NOMO-1 treated with dmso at 0.1 percent for 144 hours (cell line): ENCODE results near the gene DYRK4.

ENCODE experiments used
- DNase-seq: peaks from one replicate; lab custom pipeline; 2025; ENCODE audit not compliant: unreplicated experiment; lab: John Stamatoyannopoulos, UW

Gene DYRK4

GRCh38 chr12:4563336-4563735, 1.3 kb downstream of the DYRK4 start:
- DNase-seq: no peak

DNA sequence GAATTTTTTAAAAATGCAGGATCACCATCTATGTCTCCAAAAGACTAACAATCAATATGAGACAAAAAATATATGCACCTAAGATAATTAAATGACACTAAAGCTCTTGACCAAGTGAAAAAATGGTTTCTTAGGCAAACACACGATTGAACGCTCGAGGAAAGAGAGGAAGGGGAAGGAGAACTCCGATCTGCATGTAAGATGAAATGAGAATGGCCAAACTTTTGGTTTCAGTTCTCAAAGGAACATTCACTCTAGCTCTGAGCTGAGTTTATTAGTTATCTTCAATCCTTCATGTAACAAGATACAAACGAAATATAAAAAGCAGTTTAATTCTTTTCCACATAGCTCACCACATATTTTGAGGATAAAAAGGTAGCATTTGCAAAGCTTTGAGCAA, 2.8 kb downstream of the DYRK4 start:
- DNase-seq: peak; percentile 35

GRCh38 chr12:4566474-4566873, 4.5 kb downstream of the DYRK4 start:
- DNase-seq: no peak

DNA sequence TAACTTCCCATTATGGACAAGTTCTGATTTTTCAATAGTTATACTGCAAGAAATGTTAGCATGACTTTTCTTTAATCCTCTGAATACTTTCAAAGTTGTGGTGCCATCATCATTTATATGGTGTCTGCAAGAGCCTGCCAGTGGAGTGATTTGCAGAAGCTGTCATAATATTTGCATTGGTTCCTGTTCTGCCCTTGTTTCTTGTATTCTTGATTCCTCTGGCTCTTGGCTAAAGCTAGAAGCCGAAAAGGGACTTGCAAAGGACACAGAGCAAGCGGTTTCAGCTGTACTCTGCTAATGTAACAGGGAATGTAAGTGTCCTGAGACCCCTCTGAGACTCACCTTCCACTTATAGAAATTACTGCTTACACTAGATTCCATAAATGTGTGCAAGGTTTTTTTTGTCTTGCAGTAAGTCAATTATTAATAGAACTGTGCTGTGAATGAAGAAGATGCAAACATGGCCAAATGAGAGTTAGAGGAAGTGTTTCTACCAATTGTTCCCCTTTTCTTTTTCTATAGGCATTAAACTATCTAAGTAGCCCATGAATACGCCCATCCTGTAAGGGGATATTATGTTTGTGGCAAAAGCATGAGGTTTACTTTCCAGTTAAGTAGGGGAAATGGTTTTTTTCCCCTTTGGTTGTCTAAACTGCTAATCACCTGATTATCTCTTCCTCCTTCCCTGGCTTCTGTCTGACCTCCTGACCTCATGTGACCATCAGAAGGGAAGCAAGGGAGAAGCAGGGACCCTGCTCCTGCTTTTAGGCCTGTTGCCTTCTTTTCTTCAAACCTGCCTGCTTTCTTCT, 5.3 kb downstream of the DYRK4 start:
- peak; percentile 72 for DNase-seq

DNA sequence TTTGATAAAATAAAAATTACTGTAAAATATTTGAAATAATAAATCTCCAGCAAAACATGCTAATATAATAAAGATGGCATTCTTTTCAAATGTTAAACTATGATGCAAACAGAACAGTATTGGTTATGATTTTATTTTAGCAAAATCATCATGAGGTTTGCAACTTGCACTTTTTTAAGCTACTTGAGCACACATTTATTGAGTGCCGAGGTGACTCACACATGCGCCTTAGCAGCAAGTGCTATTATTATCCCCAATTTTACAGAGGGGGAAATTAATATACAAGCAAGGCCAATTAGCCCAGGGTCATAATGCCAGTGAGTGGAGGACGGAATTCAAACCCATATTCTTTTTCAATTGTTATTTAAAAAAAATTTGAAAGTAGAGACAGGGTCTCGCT, 7.3 kb downstream of the DYRK4 start:
- no peak for DNase-seq

DNA sequence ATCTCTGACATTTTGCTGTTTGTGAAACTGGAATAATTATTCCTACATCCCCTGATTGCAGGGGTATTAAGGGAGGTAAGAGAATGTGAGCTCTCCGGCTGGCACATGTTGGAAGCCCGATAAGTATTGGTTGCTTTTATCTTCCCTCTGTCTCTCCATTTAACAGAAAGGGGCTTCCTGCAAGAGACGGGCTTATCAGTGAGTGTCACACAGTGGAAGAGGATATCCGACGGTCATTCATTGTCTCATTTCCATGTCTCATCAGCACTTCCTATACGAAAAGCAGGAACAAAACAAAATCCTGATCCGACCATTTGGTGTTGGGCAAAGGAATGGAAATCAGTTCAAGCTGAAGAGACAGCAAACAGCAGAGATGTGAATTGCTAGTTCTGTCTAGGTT, 10.7 kb downstream of the DYRK4 start:
- DNase-seq: no peak

GRCh38 chr12:4579305-4580102, 17.5 kb downstream of the DYRK4 start:
- peak; percentile 56 for DNase-seq

GRCh38 chr12:4580281-4580688, 18.3 kb downstream of the DYRK4 start:
- no peak for DNase-seq

GRCh38 chr12:4584281-4584680, 22.3 kb downstream of the DYRK4 start:
- no peak for DNase-seq

DNA sequence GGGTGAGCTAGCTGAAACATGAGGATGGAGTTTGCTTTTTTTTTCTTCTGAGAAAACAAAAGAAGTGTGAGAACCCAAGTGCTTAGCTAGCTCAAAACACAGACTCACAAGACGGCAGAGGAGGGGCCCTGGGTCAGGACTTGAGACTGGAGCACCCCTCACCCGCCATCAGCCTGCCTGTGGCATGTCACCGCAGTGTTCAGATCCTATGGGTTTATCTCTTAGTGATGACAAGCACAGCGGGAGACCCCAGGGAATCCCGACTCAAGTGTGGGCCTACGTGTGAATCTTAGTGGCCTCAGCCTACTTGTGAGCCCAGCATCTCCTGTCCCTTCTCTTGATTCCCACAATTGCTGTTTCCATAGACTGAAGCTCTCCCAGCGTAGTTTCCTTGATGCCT, 22.9 kb downstream of the DYRK4 start:
- DNase-seq: no peak

- DNase-seq: no peak
Measured at GRCh38 chr12:4586500-4586899, 24.5 kb downstream of the DYRK4 start.

DNA sequence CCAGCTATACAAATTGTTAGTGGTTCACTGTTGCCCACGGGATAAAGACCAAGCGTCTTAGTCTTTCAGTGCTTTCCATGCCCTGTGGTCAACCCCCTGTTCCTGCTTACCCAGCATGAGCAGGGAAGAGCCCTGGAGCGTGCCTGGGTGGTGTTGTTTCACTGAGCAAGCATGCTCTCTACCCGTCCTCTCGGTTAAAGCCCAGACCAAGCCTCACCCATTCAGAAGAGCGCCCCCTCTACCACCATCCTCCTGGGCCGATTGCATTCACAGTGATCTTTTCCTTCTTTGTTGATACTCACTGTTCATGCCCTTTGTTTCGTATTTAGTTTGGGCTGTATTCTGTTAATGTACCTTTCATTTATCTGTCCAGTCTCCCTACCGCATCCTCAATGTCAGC, 25.1 kb downstream of the DYRK4 start:
- DNase-seq: no peak

DNA sequence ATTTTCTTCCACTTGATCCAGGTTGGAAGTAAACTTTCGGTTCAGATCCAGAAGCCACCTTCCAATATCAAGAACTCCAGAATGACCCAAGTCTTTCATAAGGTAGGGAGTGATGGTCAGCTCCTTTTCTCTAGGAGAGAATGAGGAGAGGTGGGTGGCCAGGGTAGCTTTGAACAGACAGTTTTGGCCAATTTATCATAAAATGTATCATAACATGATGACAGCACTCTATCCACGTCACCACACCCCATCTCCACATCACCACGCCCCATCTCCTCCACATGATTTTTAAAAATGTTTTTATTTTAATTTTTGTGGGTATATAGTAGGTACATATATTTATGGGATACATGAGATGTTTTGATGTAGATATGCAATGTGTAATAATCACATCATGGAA, 26.9 kb downstream of the DYRK4 start:
- DNase-seq: no peak

GRCh38 chr12:4589941-4590340, 27.9 kb downstream of the DYRK4 start:
- DNase-seq: no peak

DNA sequence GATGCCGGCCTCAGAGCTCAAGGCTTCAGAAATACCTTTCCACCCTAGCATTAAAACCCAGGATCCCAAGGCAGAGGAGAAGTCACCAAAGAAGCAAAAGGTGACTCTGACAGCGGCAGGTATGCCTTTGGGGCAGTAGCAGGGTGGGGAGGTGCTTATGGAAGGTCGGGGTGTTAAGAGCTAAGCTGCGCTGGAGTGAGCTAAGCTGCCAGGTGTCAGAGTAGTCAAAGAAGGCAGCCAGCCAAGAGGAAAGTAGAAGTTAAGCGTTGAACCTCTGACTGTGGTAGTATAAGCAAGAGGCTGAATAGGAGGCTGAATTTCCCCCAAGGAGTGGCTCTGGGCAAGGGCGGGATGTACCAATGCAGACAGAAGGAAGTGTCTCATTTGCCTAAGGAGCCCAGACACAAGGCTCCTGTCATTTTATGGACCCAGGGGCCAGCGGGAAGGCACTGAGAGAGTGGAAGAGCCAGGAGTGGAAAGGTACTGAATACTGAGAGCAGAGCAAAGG, 29.2 kb downstream of the DYRK4 start:
- no peak for DNase-seq

- no peak for DNase-seq
Measured at GRCh38 chr12:4595881-4596280, 33.9 kb downstream of the DYRK4 start.

GRCh38 chr12:4603421-4603820, 41.4 kb downstream of the DYRK4 start:
- DNase-seq: no peak

DNA sequence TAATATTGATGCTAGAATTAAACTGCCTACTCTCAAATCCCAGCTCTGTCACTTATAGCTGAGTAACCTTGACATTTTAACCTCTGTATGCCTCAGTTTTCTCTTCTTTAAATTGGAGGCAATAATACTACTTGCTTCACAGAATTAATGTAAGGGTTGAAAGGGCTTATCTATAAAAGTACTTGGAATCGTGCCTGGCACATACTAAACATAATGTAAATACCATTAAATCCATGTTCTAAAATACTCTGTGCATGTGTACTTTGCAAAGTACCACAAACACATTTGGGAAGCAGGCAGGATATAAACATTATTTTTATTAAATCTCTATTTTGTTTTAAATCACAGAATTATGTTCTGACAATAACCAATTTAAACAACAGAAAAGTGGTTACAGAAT, 41.9 kb downstream of the DYRK4 start:
- no peak for DNase-seq

DNA sequence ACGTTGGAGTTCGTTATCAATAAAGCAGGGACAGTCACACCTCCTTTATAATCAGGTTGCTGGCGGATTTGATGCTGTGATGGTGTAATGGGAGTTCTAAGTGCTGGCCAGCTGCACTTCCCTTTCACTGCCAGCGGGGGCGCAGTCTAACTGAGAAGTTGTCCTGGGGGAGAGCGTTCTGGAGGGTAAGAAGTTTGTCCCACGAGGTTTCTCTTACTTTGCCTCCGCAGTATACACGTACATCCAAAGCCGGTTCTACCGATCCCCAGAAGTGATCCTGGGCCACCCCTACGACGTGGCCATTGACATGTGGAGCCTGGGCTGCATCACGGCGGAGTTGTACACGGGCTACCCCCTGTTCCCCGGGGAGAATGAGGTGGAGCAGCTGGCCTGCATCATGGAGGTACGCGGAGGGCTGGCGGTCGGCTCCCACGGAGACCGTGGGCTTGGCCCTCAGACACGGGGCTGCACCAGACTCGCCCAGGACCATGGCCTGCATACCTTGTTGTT, 42.7 kb downstream of the DYRK4 start:
- peak; percentile 58 for DNase-seq

DNA sequence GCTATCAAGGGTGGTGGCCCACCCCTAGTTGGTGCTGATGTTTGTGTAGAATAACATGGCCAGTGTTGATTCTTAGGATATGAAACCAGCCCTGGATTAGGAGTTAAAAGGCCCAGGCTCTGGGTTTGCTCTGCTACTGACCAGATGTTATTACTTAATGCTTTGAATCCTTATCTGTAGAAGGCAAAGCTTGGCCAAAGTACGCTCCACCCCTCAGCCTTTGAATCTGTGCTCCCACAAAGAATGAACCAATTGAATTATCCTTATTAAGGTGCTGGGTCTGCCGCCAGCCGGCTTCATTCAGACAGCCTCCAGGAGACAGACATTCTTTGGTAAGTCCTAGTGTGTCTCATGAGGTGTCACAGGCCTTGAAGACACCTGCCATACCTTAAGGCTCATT, 45.0 kb downstream of the DYRK4 start:
- DNase-seq: no peak

DNA sequence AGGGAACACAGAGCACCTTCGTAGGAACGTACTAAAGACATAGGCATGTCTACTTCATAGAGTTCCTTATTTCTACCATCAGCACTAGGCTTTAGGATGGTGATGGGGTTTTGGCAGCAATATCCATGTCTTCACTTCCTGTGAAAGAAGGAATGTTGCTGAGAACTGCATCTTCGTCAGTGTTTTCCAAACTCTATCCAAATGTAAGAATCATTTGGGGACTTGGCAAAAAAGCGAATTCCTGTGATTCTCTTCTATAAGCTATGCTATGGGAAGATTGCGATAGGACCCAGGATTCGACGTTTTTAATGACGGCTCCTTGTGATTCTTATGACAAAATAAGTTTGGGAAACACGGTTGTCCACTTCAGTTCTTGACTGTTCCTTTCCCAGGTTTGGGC, 47.1 kb downstream of the DYRK4 start:
- no peak for DNase-seq

- DNase-seq: no peak
Measured at GRCh38 chr12:4610481-4610880, 48.5 kb downstream of the DYRK4 start.
